ENCODE results near the gene ZBTB34.

GRCh38 chr9:126926364-126926763 is 65.9 kb downstream of the ZBTB34 start:
- TF ChIP-seq POLR2AphosphoS5 (IDR thresholded peaks at IDR 0.05) = no peak
- TF ChIP-seq EP300 (IDR thresholded peaks at IDR 0.05) = no peak
- no peak for TF ChIP-seq CTCF (IDR thresholded peaks at IDR 0.05)
- no peak for TF ChIP-seq POLR2A (IDR thresholded peaks at IDR 0.05)
